Right atrium auricular region (tissue), 2 donors: ENCODE data around the gene PPP2R5C. TPM values are rescaled to one million over a fixed set of nuclear protein-coding genes. Genes with fewer than 3 reads are reported as not detected.

Source experiments
- DNase-seq: peaks from one replicate; pipeline ENCODE4 v3.0.0-alpha.2; 2019; ENCODE audit warnings: low spot score
- H3K27ac ChIP-seq, 2 donors: fragments of 200-600 bp; sonication (generic); 1 replicate in 1 of 2; 2 replicates in 1 of 2; pipeline ENCODE4 v1.5.1; 2016 to 2019
- H3K27me3 ChIP-seq, 2 donors: fragments of 200-600 bp; sonication (generic); one replicate each; pipeline versions ENCODE4 v1.5.1 to v1.6.0; 2017 to 2019
- H3K36me3 ChIP-seq: fragments of 200-600 bp; sonication (generic); one replicate; pipeline ENCODE4 v1.5.1; 2016
- H3K4me1 ChIP-seq, 2 donors: fragments of 200-600 bp; sonication (generic); one replicate each; pipeline versions ENCODE4 v1.5.1 to v1.6.0; 2017 to 2019
- H3K4me3 ChIP-seq, 2 donors: fragments of 200-600 bp; sonication (generic); 1 replicate in 1 of 2; 2 replicates in 1 of 2; pipeline ENCODE4 v1.5.1; 2017 to 2019; ENCODE audit warnings: mild to moderate bottlenecking in 1 of 2, moderate library complexity in 1 of 2
- H3K9me3 ChIP-seq, 2 donors: fragments of 200-600 bp; sonication (generic); one replicate each; pipeline ENCODE4 v1.5.1; 2019
- total RNA-seq, 2 donors: library from RNA; depleted of rRNA; stranded (reverse); fragments of >200 nt; gene quantifications; one replicate each; pipeline ENCODE4 v1.1.0, GENCODE V29; 2016
- TF ChIP-seq, protein P1 (sequence below), 2 donors: fragments of 200-600 bp; sonication (generic); IDR thresholded peaks; one replicate each; pipeline ENCODE4 v1.5.1; 2019; ENCODE audit warnings: antibody characterized with exemption in 2 of 2

PPP2R5C gene
- total RNA-seq, 2 donors from 2014 or later: 82.2 to 82.9 TPM

- peaks cover 5% of the 10 kb centered on the region for H3K36me3 ChIP-seq
- H3K4me3 ChIP-seq: no peak overlapping the region
- peak; percentile 11 for DNase-seq
- no peak overlapping the region for H3K27ac ChIP-seq
- H3K4me1 ChIP-seq: peaks cover 0 to 33% of the 10 kb centered on the region in 2 donors
- H3K27me3 ChIP-seq: no peaks in the 10 kb centered on the region
- H3K9me3 ChIP-seq: no peaks in the 10 kb centered on the region
- TF ChIP-seq, protein P1, sequence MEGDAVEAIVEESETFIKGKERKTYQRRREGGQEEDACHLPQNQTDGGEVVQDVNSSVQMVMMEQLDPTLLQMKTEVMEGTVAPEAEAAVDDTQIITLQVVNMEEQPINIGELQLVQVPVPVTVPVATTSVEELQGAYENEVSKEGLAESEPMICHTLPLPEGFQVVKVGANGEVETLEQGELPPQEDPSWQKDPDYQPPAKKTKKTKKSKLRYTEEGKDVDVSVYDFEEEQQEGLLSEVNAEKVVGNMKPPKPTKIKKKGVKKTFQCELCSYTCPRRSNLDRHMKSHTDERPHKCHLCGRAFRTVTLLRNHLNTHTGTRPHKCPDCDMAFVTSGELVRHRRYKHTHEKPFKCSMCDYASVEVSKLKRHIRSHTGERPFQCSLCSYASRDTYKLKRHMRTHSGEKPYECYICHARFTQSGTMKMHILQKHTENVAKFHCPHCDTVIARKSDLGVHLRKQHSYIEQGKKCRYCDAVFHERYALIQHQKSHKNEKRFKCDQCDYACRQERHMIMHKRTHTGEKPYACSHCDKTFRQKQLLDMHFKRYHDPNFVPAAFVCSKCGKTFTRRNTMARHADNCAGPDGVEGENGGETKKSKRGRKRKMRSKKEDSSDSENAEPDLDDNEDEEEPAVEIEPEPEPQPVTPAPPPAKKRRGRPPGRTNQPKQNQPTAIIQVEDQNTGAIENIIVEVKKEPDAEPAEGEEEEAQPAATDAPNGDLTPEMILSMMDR (IDR thresholded peaks at IDR 0.05): no peak
Measured at GRCh38 chr14:101858791-101859537, 97.5 kb downstream of the PPP2R5C start.

DNA sequence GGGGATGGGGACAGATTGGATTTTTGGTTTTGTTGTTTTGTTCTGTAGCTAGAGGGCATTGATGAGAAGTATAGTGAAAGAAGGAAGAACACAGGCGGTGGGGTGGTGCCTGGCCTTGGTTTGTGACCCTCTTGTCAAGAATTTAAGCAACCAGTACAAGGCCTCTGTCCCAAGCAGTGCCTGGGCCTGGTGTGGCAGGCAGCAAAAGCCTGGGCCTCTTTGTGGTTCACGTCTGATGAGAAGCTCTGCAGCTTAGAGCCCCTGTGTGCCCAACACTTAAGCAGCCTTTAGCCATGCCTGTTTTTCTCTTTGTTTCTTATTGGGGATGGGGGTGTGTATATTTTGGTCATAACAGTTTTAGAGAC is 98.0 kb downstream of the PPP2R5C start:
- Histone ChIP-seq H3K4me1 (peaks cover 0 to 27% of the 10 kb centered on the region in 2 donors), H3K27me3 (no peaks in the 10 kb centered on the region), H3K4me3 (no peak overlapping the region), H3K36me3 (peaks cover 5% of the 10 kb centered on the region), H3K27ac (no peak overlapping the region), H3K9me3 (no peaks in the 10 kb centered on the region)
- DNase-seq: peak; percentile 30
- TF ChIP-seq, protein P1 (IDR thresholded peaks at IDR 0.05): no peak

DNA sequence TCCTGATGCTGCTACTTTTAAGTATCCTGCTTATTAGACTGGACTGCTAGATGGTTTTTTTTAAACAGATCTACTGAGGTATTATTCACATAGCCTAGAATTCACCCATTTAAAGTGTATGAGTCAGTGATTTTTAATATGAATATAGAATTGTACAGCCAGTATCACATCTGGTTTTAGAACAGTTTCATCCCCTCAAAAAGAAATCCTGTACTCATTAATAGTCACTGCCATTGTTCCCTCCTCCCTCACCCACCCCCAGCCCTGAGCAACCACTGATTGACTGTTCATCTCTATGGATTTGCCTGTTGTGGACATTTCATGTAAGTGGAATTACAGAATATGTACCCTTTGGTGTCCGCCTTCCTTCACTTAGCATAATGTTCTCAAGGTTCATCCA is 98.4 kb downstream of the PPP2R5C start:
- Histone ChIP-seq H3K4me3 (no peak overlapping the region), H3K9me3 (no peaks in the 10 kb centered on the region), H3K27me3 (no peaks in the 10 kb centered on the region), H3K36me3 (peaks cover 5% of the 10 kb centered on the region), H3K27ac (no peak overlapping the region), H3K4me1 (peaks cover 0 to 23% of the 10 kb centered on the region in 2 donors)
- no peak for DNase-seq
- TF ChIP-seq, protein P1 (IDR thresholded peaks at IDR 0.05): no peak

DNA sequence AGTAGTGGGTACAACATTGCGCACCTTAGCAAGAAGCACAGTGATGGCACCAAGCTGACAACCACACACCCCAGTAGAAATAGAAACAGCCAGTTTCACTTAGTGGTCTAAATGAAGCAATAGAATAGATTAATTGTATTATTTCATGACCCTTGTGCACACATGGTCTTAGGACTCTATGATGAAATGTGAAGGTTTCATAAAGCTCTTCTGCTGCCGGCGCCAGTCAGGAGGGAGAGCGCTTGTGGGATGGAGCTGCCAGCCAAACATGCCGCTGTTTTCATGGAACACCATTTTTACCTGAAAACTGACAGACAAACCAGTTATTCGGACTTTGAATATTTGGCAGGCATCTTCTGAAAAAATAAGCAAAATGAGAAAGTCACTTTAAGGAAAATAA is 100.0 kb downstream of the PPP2R5C start:
- H3K4me1 ChIP-seq: peaks cover 0 to 21% of the 10 kb centered on the region in 2 donors
- peaks cover 5% of the 10 kb centered on the region for H3K36me3 ChIP-seq
- H3K27me3 ChIP-seq: no peaks in the 10 kb centered on the region
- no peaks in the 10 kb centered on the region for H3K9me3 ChIP-seq
- H3K4me3 ChIP-seq: no peak overlapping the region
- H3K27ac ChIP-seq: no peak overlapping the region
- DNase-seq: no peak
- TF ChIP-seq, protein P1 (IDR thresholded peaks at IDR 0.05): no peak

DNA sequence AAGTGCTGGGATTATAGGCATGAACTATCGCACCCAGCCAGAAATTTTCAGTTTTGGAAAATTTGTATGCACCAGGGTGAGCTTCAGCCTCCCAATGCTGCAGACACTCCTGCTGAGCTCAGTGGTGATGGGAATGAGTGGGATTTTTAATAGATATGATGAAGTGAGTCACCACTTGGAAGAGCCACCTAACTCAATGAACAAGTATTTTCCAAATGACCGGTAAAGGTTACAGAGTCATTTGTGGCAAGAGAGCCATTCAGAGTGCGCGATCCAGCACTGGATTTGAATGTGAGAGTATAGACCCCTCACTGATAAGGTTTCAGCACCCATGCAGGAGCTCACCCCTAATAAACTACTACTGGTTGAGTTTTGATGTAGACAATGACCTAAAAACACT is 100.7 kb downstream of the PPP2R5C start:
- no peaks in the 10 kb centered on the region for H3K9me3 ChIP-seq
- no peak overlapping the region for H3K4me3 ChIP-seq
- H3K27me3 ChIP-seq: no peaks in the 10 kb centered on the region
- peak; percentile 55 for DNase-seq
- no peak overlapping the region for H3K27ac ChIP-seq
- TF ChIP-seq, protein P1 (IDR thresholded peaks at IDR 0.05): no peak
- peaks cover 0 to 21% of the 10 kb centered on the region in 2 donors for H3K4me1 ChIP-seq
- H3K36me3 ChIP-seq: no peaks in the 10 kb centered on the region

DNA sequence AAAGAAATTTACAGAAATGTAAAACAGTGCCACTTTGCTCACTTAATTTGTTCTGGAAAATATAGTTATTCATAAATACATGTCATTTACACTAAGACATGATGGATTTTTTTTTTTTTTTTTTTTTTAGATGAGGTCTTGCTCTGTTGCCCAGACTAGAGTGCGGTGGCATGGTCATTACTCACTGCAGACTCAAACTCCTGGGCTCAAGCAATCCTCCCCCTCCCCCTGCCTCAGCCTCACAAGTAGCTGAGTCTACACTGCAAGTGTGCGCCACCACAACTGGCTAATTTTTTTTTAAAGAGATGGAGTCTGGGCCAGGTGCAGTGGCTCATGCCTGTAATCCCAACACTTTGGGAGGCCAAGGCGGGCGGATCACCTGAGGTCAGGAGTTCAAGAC is 101.2 kb downstream of the PPP2R5C start:
- Histone ChIP-seq H3K27me3 (no peaks in the 10 kb centered on the region), H3K36me3 (no peaks in the 10 kb centered on the region), H3K9me3 (no peaks in the 10 kb centered on the region), H3K4me1 (peaks cover 0 to 21% of the 10 kb centered on the region in 2 donors), H3K4me3 (no peak overlapping the region), H3K27ac (no peak overlapping the region)
- TF ChIP-seq, protein P1 (IDR thresholded peaks at IDR 0.05): no peak
- DNase-seq: peak; percentile 38
